ENCODE results near the gene CACNA2D4. TPM values are rescaled to one million over a fixed set of nuclear protein-coding genes. Genes with fewer than 3 reads are reported as not detected.

Gene CACNA2D4
- total RNA-seq, 1 donor from 2014 or later: 2.8 TPM

DNA sequence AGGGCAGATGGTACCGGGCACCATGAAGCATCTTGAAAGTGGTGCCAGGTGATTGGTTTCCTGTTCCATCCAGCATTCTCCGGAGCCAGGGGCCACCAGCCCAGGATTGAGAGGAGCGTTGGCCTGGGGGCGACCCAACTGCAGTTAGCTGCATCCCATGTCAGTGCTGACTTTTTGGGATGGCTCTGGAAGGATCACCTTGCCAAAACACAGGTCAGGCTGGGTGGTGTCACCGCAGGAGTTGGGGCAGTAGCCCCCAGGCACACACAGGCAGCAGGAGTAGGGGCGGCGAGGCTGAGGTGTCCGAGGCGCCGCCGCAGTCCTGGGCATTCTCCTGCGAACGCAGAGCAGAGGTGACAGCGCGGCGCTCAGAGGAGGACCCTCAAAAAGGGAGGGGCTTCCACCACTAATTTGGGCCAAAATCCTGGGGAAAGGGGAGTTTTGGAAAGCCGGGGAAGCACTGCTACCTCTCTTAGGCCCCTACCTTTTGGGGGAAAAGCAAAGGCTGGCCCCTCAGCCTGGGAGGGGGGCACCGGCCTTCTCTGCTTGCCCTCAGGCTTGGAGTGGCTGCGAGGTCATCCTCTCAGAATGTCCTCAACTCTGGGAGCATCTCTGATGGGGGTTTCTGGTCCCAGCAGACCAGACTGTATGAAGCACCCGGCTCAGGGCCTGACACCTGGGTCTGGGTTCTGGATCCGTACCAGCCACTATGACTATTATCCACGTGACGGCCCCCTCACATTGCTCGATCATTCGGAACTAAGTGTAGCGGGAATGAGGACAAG lies 124.8 kb downstream of the CACNA2D4 start:
- Mint-ChIP-seq H3K4me1 (peaks cover 19% of the 10 kb centered on the region), H3K4me3 (no peak overlapping the region), H3K27me3 (no peaks in the 10 kb centered on the region), H3K9me3 (no peaks in the 10 kb centered on the region), H3K36me3 (ENCODE audit: low read depth) (no peaks in the 10 kb centered on the region), H3K27ac (no peak overlapping the region)
- ATAC-seq (ENCODE audit: low read depth): no peak
- intact Hi-C loops (cut with micrococcal nuclease): no loop called here
- no peak for DNase-seq
- TF ChIP-seq, protein P1, sequence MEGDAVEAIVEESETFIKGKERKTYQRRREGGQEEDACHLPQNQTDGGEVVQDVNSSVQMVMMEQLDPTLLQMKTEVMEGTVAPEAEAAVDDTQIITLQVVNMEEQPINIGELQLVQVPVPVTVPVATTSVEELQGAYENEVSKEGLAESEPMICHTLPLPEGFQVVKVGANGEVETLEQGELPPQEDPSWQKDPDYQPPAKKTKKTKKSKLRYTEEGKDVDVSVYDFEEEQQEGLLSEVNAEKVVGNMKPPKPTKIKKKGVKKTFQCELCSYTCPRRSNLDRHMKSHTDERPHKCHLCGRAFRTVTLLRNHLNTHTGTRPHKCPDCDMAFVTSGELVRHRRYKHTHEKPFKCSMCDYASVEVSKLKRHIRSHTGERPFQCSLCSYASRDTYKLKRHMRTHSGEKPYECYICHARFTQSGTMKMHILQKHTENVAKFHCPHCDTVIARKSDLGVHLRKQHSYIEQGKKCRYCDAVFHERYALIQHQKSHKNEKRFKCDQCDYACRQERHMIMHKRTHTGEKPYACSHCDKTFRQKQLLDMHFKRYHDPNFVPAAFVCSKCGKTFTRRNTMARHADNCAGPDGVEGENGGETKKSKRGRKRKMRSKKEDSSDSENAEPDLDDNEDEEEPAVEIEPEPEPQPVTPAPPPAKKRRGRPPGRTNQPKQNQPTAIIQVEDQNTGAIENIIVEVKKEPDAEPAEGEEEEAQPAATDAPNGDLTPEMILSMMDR (IDR thresholded peaks at IDR 0.05): no peak
- ChIA-PET CTCF (interaction anchor here (3.5 to 10.4 kb wide), 4 partner anchors 141 to 159 kb away, joined by 57 to 257 read pairs (median 134); no protein-coding TSS in a partner anchor), POLR2A (no interaction called here)

DNA sequence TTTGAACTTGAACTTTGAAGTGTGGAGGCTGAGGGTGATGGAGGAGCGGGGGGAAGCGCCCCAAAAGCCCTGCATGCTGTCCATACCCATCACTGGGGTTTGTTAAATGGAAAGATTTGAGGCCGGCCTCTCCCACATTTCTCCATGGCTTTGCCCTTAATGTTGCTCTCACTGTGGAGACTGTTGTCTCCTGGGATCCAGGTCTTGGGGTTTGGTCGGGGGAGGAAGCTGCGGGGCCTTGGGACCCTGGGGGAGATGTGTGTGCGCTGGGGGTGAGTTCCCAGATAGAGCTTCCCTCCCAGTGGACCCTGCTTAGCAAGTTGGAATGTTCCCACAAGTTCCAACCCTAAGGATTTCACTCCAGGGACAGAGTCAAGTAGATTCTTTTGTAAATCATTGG lies 126.0 kb downstream of the CACNA2D4 start:
- POLR2A ChIA-PET: interaction anchor here (1.7 to 2.6 kb wide), 2 partner anchors 139 to 148 kb away, joined by 3 to 15 read pairs; no protein-coding TSS in a partner anchor
- Mint-ChIP-seq H3K4me3 (no peak overlapping the region), H3K9me3 (no peaks in the 10 kb centered on the region), H3K27ac (no peak overlapping the region), H3K36me3 (ENCODE audit: low read depth) (peaks cover 7% of the 10 kb centered on the region), H3K27me3 (no peaks in the 10 kb centered on the region), H3K4me1 (peaks cover 19% of the 10 kb centered on the region)
- ATAC-seq (ENCODE audit: low read depth): no peak
- CTCF ChIA-PET: interaction anchor here (2.1 to 9.1 kb wide), 6 partner anchors 100 to 674 kb away, joined by 5 to 257 read pairs (median 41); no protein-coding TSS in a partner anchor
- DNase-seq: no peak
- intact Hi-C loops (cut with micrococcal nuclease): no loop called here
- TF ChIP-seq, protein P1 (IDR thresholded peaks at IDR 0.05): no peak

DNA sequence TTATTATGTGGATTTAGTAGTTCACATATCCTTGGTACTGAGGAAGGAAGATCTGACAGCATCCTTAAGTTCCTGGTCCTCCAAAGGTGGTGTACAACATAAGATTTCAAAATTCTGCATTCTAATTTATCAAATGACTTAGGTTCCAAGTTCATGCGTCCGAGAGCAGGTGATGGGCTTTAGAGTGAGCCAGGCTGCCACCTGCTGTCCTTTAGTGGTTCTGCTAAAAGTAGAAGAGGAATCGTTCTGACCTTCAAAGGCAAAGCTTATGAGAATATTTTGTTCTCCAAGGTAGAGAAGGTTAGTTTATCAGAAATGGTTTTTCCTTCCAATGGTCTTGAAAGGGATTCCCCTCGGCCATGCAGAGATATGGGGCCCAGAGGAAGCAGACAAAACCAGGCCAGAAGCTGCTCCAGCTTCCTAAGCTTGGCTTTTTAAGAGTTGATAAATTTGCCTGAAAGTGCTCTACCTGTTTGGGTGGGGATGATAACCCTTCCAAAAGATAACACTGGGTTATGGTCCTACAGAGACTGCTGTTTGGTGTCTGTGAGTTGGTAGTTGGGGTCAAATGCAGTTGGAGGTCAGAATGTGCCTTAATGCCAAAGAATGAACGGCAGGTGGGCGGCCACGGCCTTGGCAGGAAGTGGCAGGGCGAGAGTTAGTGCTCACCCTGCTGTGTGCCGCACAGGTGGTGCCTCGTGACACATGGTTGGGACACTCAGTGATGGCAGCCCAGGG lies 127.2 kb downstream of the CACNA2D4 start:
- intact Hi-C loops (cut with micrococcal nuclease): loop anchor here (1.0 kb wide), 4 partner anchors 139 to 673 kb away; no protein-coding TSS in a partner anchor
- POLR2A ChIA-PET: interaction anchor here (1.7 to 2.6 kb wide), 2 partner anchors 138 to 149 kb away, joined by 3 to 15 read pairs; no protein-coding TSS in a partner anchor
- H3K9me3 Mint-ChIP-seq: no peaks in the 10 kb centered on the region

DNA sequence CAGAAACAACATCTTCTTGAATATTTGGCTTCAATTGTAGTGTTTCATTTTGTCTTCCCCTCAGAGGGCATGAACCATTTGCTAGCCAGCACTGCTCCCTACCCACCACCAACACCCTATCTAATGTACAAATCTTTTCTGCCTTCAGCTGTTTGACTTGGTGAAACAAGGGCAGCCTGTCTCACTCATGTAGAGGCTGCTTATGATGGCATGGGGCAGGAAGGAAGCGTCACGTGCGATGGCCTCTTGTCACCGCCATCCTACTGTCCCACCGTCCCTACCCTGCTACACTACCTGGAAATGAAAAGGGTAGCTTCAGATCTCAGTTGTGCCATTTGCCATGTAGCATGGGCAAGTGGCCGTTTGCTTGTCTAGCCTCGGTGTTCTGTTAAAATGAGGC lies 128.0 kb downstream of the CACNA2D4 start:
- no peaks in the 10 kb centered on the region for H3K27me3 Mint-ChIP-seq
- ChIA-PET CTCF (interaction anchor here (0.8 to 9.1 kb wide), 19 partner anchors 8 to 672 kb away, joined by 3 to 257 read pairs (median 5); partner anchors contain the start of gene ADIPOR2), POLR2A (interaction anchor here (2.6 kb wide), 1 partner anchor 137 kb away, joined by 15 read pairs; no protein-coding TSS in a partner anchor)
- DNase-seq (no peak), ATAC-seq (ENCODE audit: low read depth) (no peak)
- no peaks in the 10 kb centered on the region for H3K9me3 Mint-ChIP-seq
- H3K36me3 Mint-ChIP-seq (ENCODE audit: low read depth): peaks cover 23% of the 10 kb centered on the region
- intact Hi-C loops (cut with micrococcal nuclease): no loop called here
- H3K4me3 Mint-ChIP-seq: no peak overlapping the region
- TF ChIP-seq, protein P1 (IDR thresholded peaks at IDR 0.05): no peak
- H3K27ac Mint-ChIP-seq: no peak overlapping the region
- peaks cover 12% of the 10 kb centered on the region for H3K4me1 Mint-ChIP-seq

More for the DNA sequence above, 127.2 kb downstream of the CACNA2D4 start:
- Mint-ChIP-seq H3K27me3 (no peaks in the 10 kb centered on the region), H3K27ac (peak overlapping the region; percentile 65), H3K36me3 (ENCODE audit: low read depth) (peaks cover 15% of the 10 kb centered on the region), H3K4me3 (no peak overlapping the region), H3K4me1 (peaks cover 18% of the 10 kb centered on the region)
- TF ChIP-seq, protein P1 (IDR thresholded peaks at IDR 0.05): no peak
- ATAC-seq (ENCODE audit: low read depth) (peak; percentile 28), DNase-seq (no peak)
- CTCF ChIA-PET: interaction anchor here (0.6 to 9.1 kb wide), 26 partner anchors 9 to 673 kb away, joined by 3 to 257 read pairs (median 4); partner anchors contain the start of gene ADIPOR2
